ENCODE data around the gene TTC3.
"Not testable (repeated sequence)": the region's sequence is repeated elsewhere in the genome, so short reads cannot be mapped to it uniquely, and the experiment has no call there.

The TTC3 gene

GRCh38 chr21:37085726-37086125 is 12.7 kb downstream of the TTC3 start:
- H3K36me3 ChIP-seq (replicated peaks), result peaks cover 4% of the 10 kb centered on the region
- no peaks in the 10 kb centered on the region for H3K27me3 ChIP-seq (ENCODE audit: low read depth)
- H3K9me3 ChIP-seq, result no peaks in the 10 kb centered on the region
- in situ Hi-C loops (cut with MboI; ENCODE audit: low sequenced_read_pairs), result no loop called here
- no peak overlapping the region for H3K4me3 ChIP-seq
- no peak for DNase-seq (ENCODE audit: low spot score in 2 of 2)
- no peaks in the 10 kb centered on the region; the same call in 1 of the 2 replicates for H3K4me1 ChIP-seq

GRCh38 chr21:37087188-37087587 is 14.1 kb downstream of the TTC3 start:
- Histone ChIP-seq H3K4me1 (no peaks in the 10 kb centered on the region; the same call in 1 of the 2 replicates), H3K36me3 (replicated peaks) (peaks cover 7% of the 10 kb centered on the region), H3K9me3 (no peaks in the 10 kb centered on the region), H3K27me3 (ENCODE audit: low read depth) (no peaks in the 10 kb centered on the region), H3K4me3 (no peak overlapping the region)
- in situ Hi-C loops (cut with MboI; ENCODE audit: low sequenced_read_pairs), result no loop called here
- DNase-seq (ENCODE audit: low spot score in 2 of 2), result peak; percentile 31 to 46

GRCh38 chr21:37088186-37088735 is 15.2 kb downstream of the TTC3 start:
- DNase-seq (ENCODE audit: low spot score in 2 of 2), result no peak
- no peaks in the 10 kb centered on the region; the same call in 1 of the 2 replicates for H3K4me1 ChIP-seq
- in situ Hi-C loops (cut with MboI; ENCODE audit: low sequenced_read_pairs), result no loop called here
- H3K4me3 ChIP-seq, result no peak overlapping the region
- H3K27me3 ChIP-seq (ENCODE audit: low read depth), result no peaks in the 10 kb centered on the region
- H3K36me3 ChIP-seq (replicated peaks), result peaks cover 7% of the 10 kb centered on the region
- H3K9me3 ChIP-seq, result no peaks in the 10 kb centered on the region

- Histone ChIP-seq H3K27me3 (ENCODE audit: low read depth) (no peaks in the 10 kb centered on the region), H3K4me1 (peaks cover 16% of the 10 kb centered on the region), H3K36me3 (replicated peaks) (peaks cover 33% of the 10 kb centered on the region), H3K9me3 (no peaks in the 10 kb centered on the region), H3K4me3 (no peak overlapping the region)
- DNase-seq (ENCODE audit: low spot score in 2 of 2), result no peak
- in situ Hi-C loops (cut with MboI; ENCODE audit: low sequenced_read_pairs), result no loop called here
Observed at GRCh38 chr21:37093977-37094376, 20.9 kb downstream of the TTC3 start.

- DNase-seq (ENCODE audit: low spot score in 2 of 2), result peak; percentile 14 to 57
- H3K4me3 ChIP-seq, result no peak overlapping the region
- in situ Hi-C loops (cut with MboI; ENCODE audit: low sequenced_read_pairs), result no loop called here
- peaks cover 40% of the 10 kb centered on the region for H3K36me3 ChIP-seq (replicated peaks)
- no peaks in the 10 kb centered on the region for H3K9me3 ChIP-seq
- H3K27me3 ChIP-seq (ENCODE audit: low read depth), result no peaks in the 10 kb centered on the region
- peaks cover 16% of the 10 kb centered on the region for H3K4me1 ChIP-seq
Observed at GRCh38 chr21:37095821-37096220, 22.8 kb downstream of the TTC3 start.

GRCh38 chr21:37098751-37099150 is 25.7 kb downstream of the TTC3 start:
- Histone ChIP-seq H3K4me1 (peaks cover 16% of the 10 kb centered on the region), H3K4me3 (no peak overlapping the region), H3K9me3 (no peaks in the 10 kb centered on the region), H3K27me3 (ENCODE audit: low read depth) (no peaks in the 10 kb centered on the region), H3K36me3 (replicated peaks) (peaks cover 37% of the 10 kb centered on the region)
- in situ Hi-C loops (cut with MboI; ENCODE audit: low sequenced_read_pairs), result no loop called here
- no peak for DNase-seq (ENCODE audit: low spot score in 2 of 2)

GRCh38 chr21:37100316-37100715 is 27.3 kb downstream of the TTC3 start:
- H3K36me3 ChIP-seq (replicated peaks), result peaks cover 32% of the 10 kb centered on the region
- H3K4me1 ChIP-seq, result peaks cover 15% of the 10 kb centered on the region
- in situ Hi-C loops (cut with MboI; ENCODE audit: low sequenced_read_pairs), result no loop called here
- no peak for DNase-seq (ENCODE audit: low spot score in 2 of 2)
- H3K9me3 ChIP-seq, result no peaks in the 10 kb centered on the region
- H3K4me3 ChIP-seq, result no peak overlapping the region
- H3K27me3 ChIP-seq (ENCODE audit: low read depth), result no peaks in the 10 kb centered on the region

GRCh38 chr21:37101384-37101783 is 28.3 kb downstream of the TTC3 start:
- in situ Hi-C loops (cut with MboI; ENCODE audit: low sequenced_read_pairs), result no loop called here
- DNase-seq (ENCODE audit: low spot score in 2 of 2), result no peak
- Histone ChIP-seq H3K9me3 (no peaks in the 10 kb centered on the region), H3K4me3 (no peak overlapping the region), H3K4me1 (peaks cover 4% of the 10 kb centered on the region), H3K36me3 (replicated peaks) (peaks cover 24% of the 10 kb centered on the region), H3K27me3 (ENCODE audit: low read depth) (no peaks in the 10 kb centered on the region)

- H3K4me1 ChIP-seq; H3K9me3 ChIP-seq; in situ Hi-C loops (cut with MboI; ENCODE audit: low sequenced_read_pairs); DNase-seq (ENCODE audit: low spot score in 2 of 2); H3K4me3 ChIP-seq; H3K27me3 ChIP-seq (ENCODE audit: low read depth): not testable (repeated sequence)
- peaks cover 19% of the 10 kb centered on the region for H3K36me3 ChIP-seq (replicated peaks)
Observed at GRCh38 chr21:37102746-37103145, 29.7 kb downstream of the TTC3 start.

GRCh38 chr21:37106998-37107397 is 33.9 kb downstream of the TTC3 start:
- no peak overlapping the region for H3K4me3 ChIP-seq
- no peaks in the 10 kb centered on the region for H3K27me3 ChIP-seq (ENCODE audit: low read depth)
- in situ Hi-C loops (cut with MboI; ENCODE audit: low sequenced_read_pairs), result no loop called here
- no peak for DNase-seq (ENCODE audit: low spot score in 2 of 2)
- peaks cover 8% of the 10 kb centered on the region; the same call in 1 of the 2 replicates for H3K9me3 ChIP-seq
- no peaks in the 10 kb centered on the region for H3K4me1 ChIP-seq
- H3K36me3 ChIP-seq (replicated peaks), result peaks cover 8% of the 10 kb centered on the region

- H3K4me1 ChIP-seq; H3K9me3 ChIP-seq; in situ Hi-C loops (cut with MboI; ENCODE audit: low sequenced_read_pairs); DNase-seq (ENCODE audit: low spot score in 2 of 2); H3K27me3 ChIP-seq (ENCODE audit: low read depth); H3K36me3 ChIP-seq (replicated peaks); H3K4me3 ChIP-seq: not testable (repeated sequence)
Observed at GRCh38 chr21:37111029-37111428, 38.0 kb downstream of the TTC3 start.

- H3K4me1 ChIP-seq; in situ Hi-C loops (cut with MboI; ENCODE audit: low sequenced_read_pairs); H3K4me3 ChIP-seq; DNase-seq (ENCODE audit: low spot score in 2 of 2); H3K36me3 ChIP-seq (replicated peaks); H3K9me3 ChIP-seq; H3K27me3 ChIP-seq (ENCODE audit: low read depth): not testable (repeated sequence)
Observed at GRCh38 chr21:37114301-37114700, 41.2 kb downstream of the TTC3 start.

- H3K4me1 ChIP-seq; in situ Hi-C loops (cut with MboI; ENCODE audit: low sequenced_read_pairs); H3K4me3 ChIP-seq; H3K36me3 ChIP-seq (replicated peaks); DNase-seq (ENCODE audit: low spot score in 2 of 2); H3K9me3 ChIP-seq; H3K27me3 ChIP-seq (ENCODE audit: low read depth): not testable (repeated sequence)
Observed at GRCh38 chr21:37116459-37116858, 43.4 kb downstream of the TTC3 start.

GRCh38 chr21:37117204-37117603 is 44.1 kb downstream of the TTC3 start:
- Histone ChIP-seq H3K27me3 (ENCODE audit: low read depth) (no peaks in the 10 kb centered on the region), H3K4me1 (no peaks in the 10 kb centered on the region), H3K9me3 (no peaks in the 10 kb centered on the region), H3K36me3 (replicated peaks) (no peaks in the 10 kb centered on the region), H3K4me3 (no peak overlapping the region)
- in situ Hi-C loops (cut with MboI; ENCODE audit: low sequenced_read_pairs), result no loop called here
- no peak for DNase-seq (ENCODE audit: low spot score in 2 of 2)

- Histone ChIP-seq H3K9me3 (no peaks in the 10 kb centered on the region), H3K27me3 (ENCODE audit: low read depth) (no peaks in the 10 kb centered on the region), H3K4me1 (no peaks in the 10 kb centered on the region), H3K36me3 (replicated peaks) (0 out of 2 replicates have a peak, but pooled peaks cover 3% of the 10 kb centered on the region), H3K4me3 (no peak overlapping the region)
- DNase-seq (ENCODE audit: low spot score in 2 of 2), result no peak
- in situ Hi-C loops (cut with MboI; ENCODE audit: low sequenced_read_pairs), result no loop called here
Observed at GRCh38 chr21:37118187-37118826, 45.3 kb downstream of the TTC3 start.
